Heart left ventricle (tissue), 16 donors: ENCODE data around the gene CBFA2T2. TPM values are rescaled to one million over a fixed set of nuclear protein-coding genes. Genes with fewer than 3 reads are reported as not detected.

ENCODE experiments used
- ATAC-seq, 4 donors: fragments of 200-7000 bp; cut with Tn5 transposase; one replicate each; pipeline ENCODE4 v1.9.1; 2020 to 2022; ENCODE audit warnings: moderate library complexity in 4 of 4, mild to moderate bottlenecking in 3 of 4, moderate number of reproducible peaks in 1 of 4
- DNase-seq, 5 donors: peaks; one replicate each; pipeline ENCODE4 v3.0.0-alpha.2; 2020
- H3K27ac ChIP-seq, 12 donors: fragments of 200-600 bp; sonication (generic) in 4 of 12; one replicate each; pipeline versions ENCODE4 v1.5.0 to v1.8.0; 2016 to 2022; ENCODE audit warnings: mild to moderate bottlenecking in 2 of 12
- H3K27me3 ChIP-seq, 9 donors: fragments of 200-600 bp; sonication (generic) in 2 of 9; one replicate each; pipeline versions ENCODE4 v1.5.1 to v1.8.0; 2016 to 2022; ENCODE audit warnings: mild to moderate bottlenecking in 3 of 9
- H3K36me3 ChIP-seq, 9 donors: fragments of 200-600 bp; sonication (generic) in 2 of 9; one replicate each; pipeline versions ENCODE4 v1.5.0 to v1.8.0; 2018 to 2022; ENCODE audit warnings: mild to moderate bottlenecking in 2 of 9
- H3K4me1 ChIP-seq, 12 donors: fragments of 200-600 bp; sonication (generic) in 4 of 12; one replicate each; pipeline versions ENCODE4 v1.5.0 to v1.8.0; 2016 to 2022; ENCODE audit warnings: mild to moderate bottlenecking in 3 of 12
- H3K4me3 ChIP-seq, 12 donors: fragments of 200-600 bp; sonication (generic) in 4 of 12; one replicate each; pipeline versions ENCODE4 v1.5.0 to v1.8.0; 2017 to 2022; ENCODE audit warnings: mild to moderate bottlenecking in 9 of 12, moderate library complexity in 4 of 12
- H3K9me3 ChIP-seq, 12 donors: fragments of 200-600 bp; sonication (generic) in 4 of 12; one replicate each; pipeline versions ENCODE4 v1.5.0 to v1.8.0; 2016 to 2022; ENCODE audit warnings: mild to moderate bottlenecking in 1 of 12
- CTCF ChIP-seq, 12 donors: fragments of 200-600 bp; sonication (generic) in 4 of 12; IDR thresholded peaks; one replicate each; pipeline versions ENCODE4 v1.5.0 to v1.8.0; 2018 to 2022; ENCODE audit warnings: antibody characterized with exemption in 12 of 12, mild to moderate bottlenecking in 5 of 12
- POLR2A ChIP-seq, 2 donors: fragments of 450-650 bp; IDR thresholded peaks; one replicate each; pipeline ENCODE4 v1.6.1; 2017; ENCODE audit warnings: antibody characterized with exemption in 2 of 2, mild to moderate bottlenecking in 2 of 2, moderate library complexity in 2 of 2
- WGBS, 4 donors: extraction: QIAGEN DNeasy Blood & Tissue Kit in 2 of 4; methylation state at CpG; one replicate each; pipeline versions ENCODE4 v1.1.5 to v1.1.7; 2013 to 2018; 5-methylcytosine and 5-hydroxymethylcytosine counted together
- intact Hi-C, 10 donors: fragments of 100-400 bp; cut with DNase I; formaldehyde crosslinking; loops; one replicate each; pipeline versions ENCODE4 v1.11.1 to v1.14.2; 2022
- polyA plus RNA-seq, 2 donors: library from polyadenylated mRNA; stranded (reverse); fragments of 200-250 nt; gene quantifications; one replicate each; pipeline ENCODE4 v1.2.3, GENCODE V29; 2013
- total RNA-seq, 9 donors: library from RNA; depleted of rRNA in 2 of 9; stranded (reverse); fragments of >200 nt in 2 of 9; fragmentation: NEBNext Ultra II Directional in 3 of 9; extraction: Animal tissue kit (Norgen Biotek cat#: 25700) in 3 of 9; gene quantifications; one replicate each; pipeline versions ENCODE4 v1.1.0 to v1.2.4, GENCODE V29; 2016 to 2023
- donor health status: ischemic (EF 13 %, LVEDD 7.1; RV severe dilation, severe dysfunction).
- donor health status: healthy with polysubstance abuse.
- donor health status: DM: no; HTN: yes; CAD: no.
- donor health status: DM: no; HTN: no; CAD: no.
- donor health status: ischemic (EF 25% LVEDD 6.9; RV normal size, moderate dysfunction).
- donor health status: ischemic (EF 25% LVEDD 5.7; RV mildly dilated, moderate dysfunction).
- donor health status: healthy.
- donor health status: DM: yes; HTN: yes; CAD: no.
- donor health status: ischemic (EF 35%, LVEDD 5.7; RV mildly dilated, moderate dysfunction).
- donor health status: nonischemic (EF 11% LVEDD 7.7; RV severe dilation, severe dysfunction).
- donor health status: DM: yes; HTN: yes; CAD: no.
- donor health status: PGD.
- donor health status: ischemic (EF 29% LVEDD 5.4; RV normal size, mild dysfunction).
- donor health status: nonischemic (EF 23%, LVEDD 6.1; RV moderate dilation, normal function).

CBFA2T2 gene
- total and polyA plus RNA-seq, 11 donors, result 4.6 to 15.0 (median 9.9) TPM

- H3K36me3 ChIP-seq, result peaks cover 0 to 34% (median 8%) of the 10 kb centered on the region in 9 donors
- no peaks in the 10 kb centered on the region for H3K9me3 ChIP-seq
- peak; percentile 81 to 91 (median 83) for DNase-seq
- intact Hi-C loops, result loop anchor here in 6 of 10 donors (2.0 to 5.0 kb wide), 5 partner anchors 64 to 266 kb away; partner anchors contain the start of genes CDK5RAP1 (in 1 of the 6) and ZNF341 (in 1 of the 6)
- TF ChIP-seq POLR2A (IDR thresholded peaks at IDR 0.05), result no peak
- TF ChIP-seq CTCF (IDR thresholded peaks at IDR 0.05), result peak; percentile 83 to 95 (median 90)
- H3K27me3 ChIP-seq, result no peaks in the 10 kb centered on the region
- peak overlapping the region in 11 of 12 donors; percentile 76 to 94 (median 85) for H3K27ac ChIP-seq
- 9 to 19% (median 13%) methylated on average over 23 to 47 of the region's 47 CpGs for WGBS, 4 donors
- H3K4me3 ChIP-seq, result peak overlapping the region; percentile 19 to 74 (median 62)
- peak; percentile 13 to 58 (median 54) for ATAC-seq
- peaks cover 3 to 63% (median 41%) of the 10 kb centered on the region in 12 donors for H3K4me1 ChIP-seq
Observed at GRCh38 chr20:33667676-33668465, 178.0 kb downstream of the CBFA2T2 start.

- no peaks in the 10 kb centered on the region for H3K27me3 ChIP-seq
- peaks cover 3 to 63% (median 42%) of the 10 kb centered on the region in 12 donors for H3K4me1 ChIP-seq
- peaks cover 0 to 34% (median 8%) of the 10 kb centered on the region in 9 donors for H3K36me3 ChIP-seq
- TF ChIP-seq CTCF (IDR thresholded peaks at IDR 0.05), result no peak
- no peak for TF ChIP-seq POLR2A (IDR thresholded peaks at IDR 0.05)
- intact Hi-C loops, result loop anchor here in 6 of 10 donors (2.0 to 5.0 kb wide), 5 partner anchors 64 to 266 kb away; partner anchors contain the start of genes CDK5RAP1 (in 1 of the 6) and ZNF341 (in 1 of the 6)
- peak in 1 of 5 donors; percentile 20 for DNase-seq
- H3K9me3 ChIP-seq, result no peaks in the 10 kb centered on the region
- WGBS, 4 donors, result 81 to 91% (median 90%) methylated on average over 13 of the region's 13 CpGs
- H3K4me3 ChIP-seq, result peak overlapping the region in 2 of 12 donors; percentile 72 to 74
- peak overlapping the region in 4 of 12 donors; percentile 39 to 94 (median 82) for H3K27ac ChIP-seq
- ATAC-seq, result no peak
Observed at GRCh38 chr20:33668466-33669155, 178.7 kb downstream of the CBFA2T2 start.

- intact Hi-C loops, result loop anchor here in 6 of 10 donors (2.0 to 5.0 kb wide), 5 partner anchors 63 to 267 kb away; partner anchors contain the start of genes CDK5RAP1 (in 1 of the 6) and ZNF341 (in 1 of the 6)
- TF ChIP-seq POLR2A (IDR thresholded peaks at IDR 0.05) (no peak), CTCF (IDR thresholded peaks at IDR 0.05) (no peak)
- Histone ChIP-seq H3K4me3 (no peak overlapping the region), H3K27me3 (no peaks in the 10 kb centered on the region), H3K27ac (no peak overlapping the region), H3K36me3 (peaks cover 0 to 34% (median 8%) of the 10 kb centered on the region in 9 donors), H3K4me1 (peaks cover 3 to 60% (median 38%) of the 10 kb centered on the region in 12 donors), H3K9me3 (no peaks in the 10 kb centered on the region)
- WGBS, 4 donors, result 96 to 100% (median 98%) methylated on average over 4 to 5 of the region's 5 CpGs
- peak in 1 of 5 donors; percentile 25 for DNase-seq
- no peak for ATAC-seq
Observed at GRCh38 chr20:33669224-33669623, 179.3 kb downstream of the CBFA2T2 start.
